ENCODE results near the gene ZNRF4. TPM values are rescaled to one million over a fixed set of nuclear protein-coding genes. Genes with fewer than 3 reads are reported as not detected.

The ZNRF4 gene
- total and polyA plus RNA-seq, 7 donors, result not detected

DNA sequence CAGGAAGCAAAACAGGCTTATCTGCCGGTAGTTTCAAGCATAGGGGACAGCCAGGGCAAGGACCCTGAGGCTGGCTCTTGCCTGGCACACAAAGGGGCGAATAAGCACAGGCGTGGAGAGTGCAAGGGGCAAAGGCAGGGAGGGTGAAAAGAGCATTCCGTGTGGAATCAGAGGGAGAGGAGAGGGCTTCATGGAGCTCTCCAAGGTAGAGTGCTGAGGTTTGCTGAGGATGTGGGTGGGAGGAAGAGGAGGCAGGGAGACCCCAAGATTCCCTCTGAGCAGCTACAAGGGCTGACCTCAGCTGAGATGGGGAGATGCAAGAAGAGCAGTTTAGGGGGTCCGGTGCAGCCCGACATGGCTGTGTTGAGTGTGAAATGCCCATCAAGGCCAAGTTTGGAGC, 36.5 kb upstream of the ZNRF4 start:
- Histone ChIP-seq H3K4me1 (no peaks in the 10 kb centered on the region), H3K9me3 (no peaks in the 10 kb centered on the region), H3K27me3 (ENCODE audit: insufficient read depth in 3 of 3, low read length in 2 of 3) (peaks cover 0 to 16% (median 5%) of the 10 kb centered on the region in 3 donors), H3K27ac (no peak overlapping the region), H3K36me3 (ENCODE audit: insufficient read depth in 1 of 2, low read depth in 1 of 2) (no peaks in the 10 kb centered on the region), H3K4me3 (no peak overlapping the region)
- WGBS, 3 donors, result 57 to 68% (median 64%) methylated on average over 6 of the region's 6 CpGs
- TF ChIP-seq, protein P1, sequence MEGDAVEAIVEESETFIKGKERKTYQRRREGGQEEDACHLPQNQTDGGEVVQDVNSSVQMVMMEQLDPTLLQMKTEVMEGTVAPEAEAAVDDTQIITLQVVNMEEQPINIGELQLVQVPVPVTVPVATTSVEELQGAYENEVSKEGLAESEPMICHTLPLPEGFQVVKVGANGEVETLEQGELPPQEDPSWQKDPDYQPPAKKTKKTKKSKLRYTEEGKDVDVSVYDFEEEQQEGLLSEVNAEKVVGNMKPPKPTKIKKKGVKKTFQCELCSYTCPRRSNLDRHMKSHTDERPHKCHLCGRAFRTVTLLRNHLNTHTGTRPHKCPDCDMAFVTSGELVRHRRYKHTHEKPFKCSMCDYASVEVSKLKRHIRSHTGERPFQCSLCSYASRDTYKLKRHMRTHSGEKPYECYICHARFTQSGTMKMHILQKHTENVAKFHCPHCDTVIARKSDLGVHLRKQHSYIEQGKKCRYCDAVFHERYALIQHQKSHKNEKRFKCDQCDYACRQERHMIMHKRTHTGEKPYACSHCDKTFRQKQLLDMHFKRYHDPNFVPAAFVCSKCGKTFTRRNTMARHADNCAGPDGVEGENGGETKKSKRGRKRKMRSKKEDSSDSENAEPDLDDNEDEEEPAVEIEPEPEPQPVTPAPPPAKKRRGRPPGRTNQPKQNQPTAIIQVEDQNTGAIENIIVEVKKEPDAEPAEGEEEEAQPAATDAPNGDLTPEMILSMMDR (IDR thresholded peaks at IDR 0.05), result no peak
- DNase-seq, result no peak
- intact Hi-C loops (cut with DNase I), result no loop called here
- no peak for ATAC-seq

DNA sequence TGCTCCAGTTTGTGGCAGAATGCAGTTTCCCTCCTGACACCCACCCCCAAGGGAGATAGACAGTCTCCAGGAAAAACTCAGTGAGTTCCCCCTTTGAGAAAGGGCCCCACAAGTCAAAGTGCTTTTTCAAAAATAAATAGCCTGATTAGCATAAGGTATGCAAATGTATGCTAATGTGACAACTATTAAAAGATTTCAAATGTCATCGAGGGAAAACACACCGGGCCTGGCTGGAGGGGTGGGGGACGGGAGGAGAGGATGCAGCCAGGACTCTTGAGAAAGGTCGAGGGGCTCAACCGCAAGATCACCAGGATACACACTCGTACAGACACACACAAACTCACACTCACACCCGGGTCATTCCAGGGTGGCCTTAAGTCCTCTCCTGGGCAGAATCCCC, 34.3 kb upstream of the ZNRF4 start:
- Histone ChIP-seq H3K36me3 (ENCODE audit: insufficient read depth in 1 of 2, low read depth in 1 of 2) (no peaks in the 10 kb centered on the region), H3K4me3 (no peak overlapping the region), H3K9me3 (no peaks in the 10 kb centered on the region), H3K4me1 (no peaks in the 10 kb centered on the region), H3K27ac (no peak overlapping the region), H3K27me3 (ENCODE audit: insufficient read depth in 3 of 3, low read length in 2 of 3) (peaks cover 0 to 31% (median 11%) of the 10 kb centered on the region in 3 donors)
- ATAC-seq, result no peak
- intact Hi-C loops (cut with DNase I), result no loop called here
- no peak for DNase-seq
- TF ChIP-seq, protein P1 (IDR thresholded peaks at IDR 0.05), result no peak
- 16 to 27% (median 26%) methylated on average over 7 of the region's 7 CpGs for WGBS, 3 donors

DNA sequence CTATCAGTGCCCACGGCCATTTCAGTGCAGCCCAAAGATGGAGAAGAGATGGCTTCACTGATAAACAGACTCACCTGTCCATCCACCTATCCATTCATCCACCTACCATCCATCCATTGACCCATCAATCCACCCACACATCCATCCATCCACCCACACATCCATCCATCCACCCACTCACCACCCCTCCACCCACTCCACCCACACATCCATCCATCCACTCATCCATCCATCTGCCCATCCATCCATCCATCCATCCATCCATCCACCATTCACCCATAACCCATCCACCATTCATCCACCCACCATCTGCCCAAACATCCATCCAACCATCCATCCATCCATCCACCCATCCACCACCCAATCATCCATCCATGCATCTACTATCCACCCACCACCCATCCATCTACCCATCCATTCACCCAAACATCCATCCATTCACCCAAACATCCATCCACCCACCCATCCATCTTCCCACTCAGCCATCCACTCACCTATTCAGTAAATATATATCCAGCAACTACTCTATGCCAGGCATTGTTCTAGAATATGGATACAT, 31.6 kb upstream of the ZNRF4 start:
- ATAC-seq (no peak), DNase-seq (no peak)
- Histone ChIP-seq H3K4me1 (no peaks in the 10 kb centered on the region), H3K36me3 (ENCODE audit: insufficient read depth in 1 of 2, low read depth in 1 of 2) (no peaks in the 10 kb centered on the region), H3K9me3 (no peaks in the 10 kb centered on the region), H3K27ac (no peak overlapping the region), H3K27me3 (ENCODE audit: insufficient read depth in 3 of 3, low read length in 2 of 3) (peaks cover 3 to 30% (median 10%) of the 10 kb centered on the region in 3 donors), H3K4me3 (no peak overlapping the region)
- WGBS, 3 donors, result 40 to 57% (median 50%) methylated on average over 1 of the region's 1 CpG
- intact Hi-C loops (cut with DNase I), result no loop called here
- TF ChIP-seq, protein P1 (IDR thresholded peaks at IDR 0.05), result no peak

DNA sequence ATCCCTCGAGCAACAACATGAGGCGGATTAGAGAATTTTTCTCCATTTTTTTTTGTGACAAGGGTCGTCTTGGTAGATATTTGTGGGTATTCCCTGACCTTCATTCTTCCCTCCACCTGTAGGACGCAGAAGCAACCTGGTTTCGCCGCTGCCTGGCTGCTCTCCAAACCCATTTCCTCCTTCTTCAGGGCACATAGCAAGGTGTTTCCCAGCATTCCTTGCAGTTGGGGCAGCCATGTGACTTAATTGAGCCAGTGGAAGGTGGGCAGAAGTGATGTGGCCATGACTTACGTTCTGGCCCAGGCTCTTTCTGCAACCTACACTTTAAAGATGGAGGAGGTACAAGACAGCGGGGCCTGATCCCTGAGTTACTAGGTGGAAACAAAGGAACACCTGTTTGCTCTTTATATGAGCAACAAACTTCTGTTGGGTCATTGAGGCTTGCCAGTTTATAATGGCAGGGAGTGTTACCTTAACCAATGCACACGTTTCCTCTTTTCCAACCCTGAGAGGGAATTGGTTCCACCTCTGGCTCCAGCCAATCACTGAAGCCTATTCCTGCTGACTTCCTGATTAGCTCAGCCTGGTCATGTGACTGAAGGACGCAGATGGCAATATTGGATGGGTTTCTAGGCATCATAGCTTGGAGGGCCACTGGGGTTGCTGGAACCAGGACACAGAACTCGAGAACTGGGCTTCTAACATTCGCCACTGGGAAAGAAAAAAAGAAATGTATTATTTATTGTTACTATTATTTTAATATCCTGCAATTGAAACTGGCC, 30.8 kb upstream of the ZNRF4 start:
- Histone ChIP-seq H3K36me3 (ENCODE audit: insufficient read depth in 1 of 2, low read depth in 1 of 2) (no peaks in the 10 kb centered on the region), H3K4me3 (no peak overlapping the region), H3K27me3 (ENCODE audit: insufficient read depth in 3 of 3, low read length in 2 of 3) (peaks cover 3 to 23% (median 6%) of the 10 kb centered on the region in 3 donors), H3K4me1 (no peaks in the 10 kb centered on the region), H3K9me3 (no peaks in the 10 kb centered on the region), H3K27ac (no peak overlapping the region)
- no peak for DNase-seq
- TF ChIP-seq, protein P1 (IDR thresholded peaks at IDR 0.05), result no peak
- 66 to 71% (median 68%) methylated on average over 12 of the region's 12 CpGs for WGBS, 3 donors
- no peak for ATAC-seq
- intact Hi-C loops (cut with DNase I), result no loop called here
